Panc1 (cell line): ENCODE results near the gene ARHGEF17.

ENCODE experiments used
- POLR2AphosphoS5 ChIP-seq: IDR thresholded peaks from 2 replicates; pipeline ENCODE4 v1.6.1; 2012; ENCODE audit warnings: mild to moderate bottlenecking, low read depth, low read length, moderate library complexity
- SIN3A ChIP-seq: IDR thresholded peaks from 2 replicates; pipeline ENCODE4 v1.6.1; 2012; ENCODE audit warnings: low read depth, mild to moderate bottlenecking, low read length, moderate library complexity, borderline replicate concordance; ENCODE audit not compliant: insufficient read depth
- TF ChIP-seq, protein P1 (sequence below): fragments of 450-650 bp; IDR thresholded peaks from 2 replicates; pipeline ENCODE4 v1.5.1; 2017; ENCODE audit warnings: mild to moderate bottlenecking

- TF ChIP-seq, protein P1, sequence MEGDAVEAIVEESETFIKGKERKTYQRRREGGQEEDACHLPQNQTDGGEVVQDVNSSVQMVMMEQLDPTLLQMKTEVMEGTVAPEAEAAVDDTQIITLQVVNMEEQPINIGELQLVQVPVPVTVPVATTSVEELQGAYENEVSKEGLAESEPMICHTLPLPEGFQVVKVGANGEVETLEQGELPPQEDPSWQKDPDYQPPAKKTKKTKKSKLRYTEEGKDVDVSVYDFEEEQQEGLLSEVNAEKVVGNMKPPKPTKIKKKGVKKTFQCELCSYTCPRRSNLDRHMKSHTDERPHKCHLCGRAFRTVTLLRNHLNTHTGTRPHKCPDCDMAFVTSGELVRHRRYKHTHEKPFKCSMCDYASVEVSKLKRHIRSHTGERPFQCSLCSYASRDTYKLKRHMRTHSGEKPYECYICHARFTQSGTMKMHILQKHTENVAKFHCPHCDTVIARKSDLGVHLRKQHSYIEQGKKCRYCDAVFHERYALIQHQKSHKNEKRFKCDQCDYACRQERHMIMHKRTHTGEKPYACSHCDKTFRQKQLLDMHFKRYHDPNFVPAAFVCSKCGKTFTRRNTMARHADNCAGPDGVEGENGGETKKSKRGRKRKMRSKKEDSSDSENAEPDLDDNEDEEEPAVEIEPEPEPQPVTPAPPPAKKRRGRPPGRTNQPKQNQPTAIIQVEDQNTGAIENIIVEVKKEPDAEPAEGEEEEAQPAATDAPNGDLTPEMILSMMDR, result no peak; the same call in 1 of the 2 replicates
- TF ChIP-seq POLR2AphosphoS5, result no peak
- TF ChIP-seq SIN3A, result no peak
These were observed 52.8 kb downstream of the ARHGEF17 start for GRCh38 chr11:73360743-73361369.
